ENCODE measurements around the gene BBS9.

The BBS9 gene

DNA sequence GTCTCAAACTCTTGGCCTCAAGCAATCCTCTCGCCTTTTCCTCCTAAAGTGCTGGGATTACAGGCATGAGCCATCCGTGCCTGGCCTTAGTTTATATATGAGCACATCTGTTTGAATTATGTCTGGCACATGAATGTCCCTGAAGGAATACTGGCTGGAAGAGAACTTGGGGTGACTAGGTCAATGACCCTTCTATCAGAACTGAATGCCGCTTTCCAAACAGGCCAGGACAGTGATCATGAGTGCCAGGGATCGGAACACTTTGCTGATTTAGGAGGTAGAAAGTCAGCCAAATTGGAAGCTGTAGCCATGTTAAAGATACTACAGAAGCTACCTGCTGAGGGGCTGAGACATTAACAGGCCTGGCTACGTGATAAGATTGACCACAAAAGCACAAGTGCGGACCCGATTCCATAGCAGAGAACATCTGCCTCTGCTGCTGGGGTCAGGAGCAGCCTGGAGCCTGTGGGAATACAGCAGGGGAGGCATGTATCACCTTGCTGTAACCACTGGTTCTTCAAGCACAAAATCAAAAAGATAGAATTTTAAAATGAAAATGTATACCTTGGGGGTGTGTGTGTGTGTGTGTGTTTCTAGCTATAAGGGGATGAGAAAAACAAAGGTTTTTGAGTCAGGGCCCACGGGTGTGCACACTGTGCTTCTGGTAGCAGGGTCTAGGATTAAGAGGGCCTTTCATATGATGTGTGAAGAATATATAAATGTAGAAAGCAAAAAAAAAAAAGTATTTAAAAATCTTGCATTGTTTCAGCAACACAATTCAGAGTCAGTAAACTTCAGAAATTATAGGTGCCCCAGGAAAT, 293.7 kb downstream of the BBS9 start:
- Histone ChIP-seq H3K36me3 (no peaks in the 10 kb centered on the region), H3K4me3 (ENCODE audit: low read depth, low read length) (no peak overlapping the region), H3K27ac (no peak overlapping the region), H3K27me3 (ENCODE audit: insufficient read depth, low read depth, severe bottlenecking) (no peaks in the 10 kb centered on the region), H3K9me3 (ENCODE audit: severe bottlenecking) (no peaks in the 10 kb centered on the region)
- DNase-seq = no peak
- TF ChIP-seq, protein P1, sequence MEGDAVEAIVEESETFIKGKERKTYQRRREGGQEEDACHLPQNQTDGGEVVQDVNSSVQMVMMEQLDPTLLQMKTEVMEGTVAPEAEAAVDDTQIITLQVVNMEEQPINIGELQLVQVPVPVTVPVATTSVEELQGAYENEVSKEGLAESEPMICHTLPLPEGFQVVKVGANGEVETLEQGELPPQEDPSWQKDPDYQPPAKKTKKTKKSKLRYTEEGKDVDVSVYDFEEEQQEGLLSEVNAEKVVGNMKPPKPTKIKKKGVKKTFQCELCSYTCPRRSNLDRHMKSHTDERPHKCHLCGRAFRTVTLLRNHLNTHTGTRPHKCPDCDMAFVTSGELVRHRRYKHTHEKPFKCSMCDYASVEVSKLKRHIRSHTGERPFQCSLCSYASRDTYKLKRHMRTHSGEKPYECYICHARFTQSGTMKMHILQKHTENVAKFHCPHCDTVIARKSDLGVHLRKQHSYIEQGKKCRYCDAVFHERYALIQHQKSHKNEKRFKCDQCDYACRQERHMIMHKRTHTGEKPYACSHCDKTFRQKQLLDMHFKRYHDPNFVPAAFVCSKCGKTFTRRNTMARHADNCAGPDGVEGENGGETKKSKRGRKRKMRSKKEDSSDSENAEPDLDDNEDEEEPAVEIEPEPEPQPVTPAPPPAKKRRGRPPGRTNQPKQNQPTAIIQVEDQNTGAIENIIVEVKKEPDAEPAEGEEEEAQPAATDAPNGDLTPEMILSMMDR (IDR thresholded peaks at IDR 0.05; ENCODE audit: low read depth, low read length) = no peak

DNA sequence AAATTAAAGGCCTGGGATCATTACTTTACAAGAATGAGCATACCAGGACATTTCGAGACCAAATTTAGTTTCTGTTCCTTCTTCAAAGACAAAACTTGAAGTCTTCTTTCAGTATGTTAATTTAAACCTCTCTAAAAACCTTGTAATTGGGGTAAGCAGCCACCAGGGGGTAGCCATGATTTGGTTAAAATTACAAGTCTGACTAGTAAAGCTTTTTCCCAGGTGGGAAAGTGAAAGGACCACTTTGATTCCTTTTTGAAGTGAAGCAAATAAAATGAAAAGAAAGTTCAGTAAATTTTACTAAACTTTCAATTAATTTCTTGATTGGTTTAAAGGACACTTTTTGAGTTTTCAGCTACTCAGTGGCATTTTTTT, 294.3 kb downstream of the BBS9 start:
- Histone ChIP-seq H3K9me3 (ENCODE audit: severe bottlenecking) (no peaks in the 10 kb centered on the region), H3K27me3 (ENCODE audit: insufficient read depth, low read depth, severe bottlenecking) (no peaks in the 10 kb centered on the region), H3K36me3 (no peaks in the 10 kb centered on the region), H3K27ac (no peak overlapping the region), H3K4me3 (ENCODE audit: low read depth, low read length) (no peak overlapping the region)
- TF ChIP-seq, protein P1 (IDR thresholded peaks at IDR 0.05; ENCODE audit: low read depth, low read length) = peak; percentile 17; the same call in 1 of the 2 replicates
- DNase-seq = peak; percentile 33

DNA sequence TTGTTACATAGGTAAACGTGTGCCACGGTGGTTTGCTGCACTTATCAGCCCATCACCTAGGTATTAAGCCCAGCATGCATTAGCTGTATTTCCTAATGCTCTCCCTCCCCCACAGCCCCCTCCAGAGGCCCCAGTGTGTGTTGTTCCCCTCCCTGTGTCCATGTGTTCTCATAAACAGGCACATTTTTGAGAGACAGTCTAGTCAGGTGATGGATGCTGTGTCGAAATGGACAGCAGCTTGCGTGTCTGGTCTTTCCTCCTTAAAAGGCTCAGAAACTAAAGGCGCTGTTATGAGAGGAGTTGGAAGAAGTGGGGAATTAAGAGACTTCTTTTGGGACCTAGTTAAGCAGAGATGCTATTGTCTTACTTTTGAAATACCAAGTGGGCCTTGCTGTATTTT, 296.0 kb downstream of the BBS9 start:
- TF ChIP-seq, protein P1 (IDR thresholded peaks at IDR 0.05; ENCODE audit: low read depth, low read length) = no peak
- Histone ChIP-seq H3K27ac (no peak overlapping the region), H3K27me3 (ENCODE audit: insufficient read depth, low read depth, severe bottlenecking) (no peaks in the 10 kb centered on the region), H3K4me3 (ENCODE audit: low read depth, low read length) (no peak overlapping the region), H3K36me3 (no peaks in the 10 kb centered on the region), H3K9me3 (ENCODE audit: severe bottlenecking) (no peaks in the 10 kb centered on the region)
- peak; percentile 12 for DNase-seq

DNA sequence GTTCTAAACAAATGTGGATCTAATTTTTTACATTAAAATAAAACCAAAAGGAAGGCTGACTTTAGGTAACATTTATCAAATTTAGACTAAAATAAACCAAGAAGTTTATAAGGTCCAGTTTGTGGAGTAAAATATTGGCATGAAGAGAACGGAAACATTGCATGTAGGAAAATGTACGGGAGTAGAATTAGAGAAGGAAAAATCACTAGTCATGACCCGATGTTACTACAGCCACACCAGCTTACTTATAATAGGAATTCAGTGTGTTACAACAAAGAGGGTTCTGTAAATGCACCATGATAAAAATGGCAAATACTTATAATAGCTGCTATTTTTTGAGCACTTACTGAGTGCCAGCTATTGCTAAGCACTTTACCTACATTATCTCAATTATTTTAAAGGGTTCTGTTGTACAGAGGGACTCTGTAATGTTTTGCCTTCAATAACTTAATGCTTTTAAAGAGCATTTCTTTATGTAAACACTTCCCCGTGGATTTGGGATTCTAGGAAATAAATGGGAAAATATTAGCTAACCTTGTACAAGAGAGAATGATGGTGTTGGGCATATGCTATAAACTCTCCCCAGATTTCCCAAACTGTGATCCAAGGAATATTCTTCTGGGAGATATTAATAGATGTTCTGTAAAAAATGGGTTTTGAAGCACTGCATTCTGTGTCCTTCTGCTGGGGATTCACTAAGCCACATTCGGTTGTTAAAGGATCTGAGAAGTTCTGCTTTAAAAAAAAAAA, 296.7 kb downstream of the BBS9 start:
- Histone ChIP-seq H3K9me3 (ENCODE audit: severe bottlenecking) (no peaks in the 10 kb centered on the region), H3K27me3 (ENCODE audit: insufficient read depth, low read depth, severe bottlenecking) (no peaks in the 10 kb centered on the region)
- TF ChIP-seq, protein P1 (IDR thresholded peaks at IDR 0.05; ENCODE audit: low read depth, low read length) = no peak

DNA sequence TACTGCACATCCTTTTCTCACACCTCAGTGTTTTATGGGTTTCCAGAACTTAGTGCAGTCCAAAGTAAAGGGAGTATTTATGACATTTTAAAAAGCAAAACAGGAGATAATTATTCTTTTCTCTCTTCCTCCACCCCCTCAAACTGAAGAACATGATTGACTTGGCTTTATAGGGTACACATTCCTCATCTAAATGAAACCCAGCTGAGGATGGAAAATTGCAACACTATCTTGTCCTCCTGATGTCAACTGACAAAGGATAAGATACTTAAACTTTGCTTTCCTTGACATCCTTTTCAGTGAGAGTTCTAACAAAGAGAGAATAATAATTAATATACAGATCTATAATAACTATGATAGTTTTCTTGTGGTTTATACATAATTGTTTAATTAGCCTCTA, 299.1 kb downstream of the BBS9 start:
- no peak overlapping the region for H3K4me3 ChIP-seq (ENCODE audit: low read depth, low read length)
- no peak overlapping the region for H3K27ac ChIP-seq
- TF ChIP-seq, protein P1 (IDR thresholded peaks at IDR 0.05; ENCODE audit: low read depth, low read length) = no peak
- no peaks in the 10 kb centered on the region for H3K36me3 ChIP-seq
- DNase-seq = no peak
- no peaks in the 10 kb centered on the region for H3K9me3 ChIP-seq (ENCODE audit: severe bottlenecking)
- no peaks in the 10 kb centered on the region for H3K27me3 ChIP-seq (ENCODE audit: insufficient read depth, low read depth, severe bottlenecking)

More for the DNA sequence above, 296.7 kb downstream of the BBS9 start:
- no peak for DNase-seq
- no peak overlapping the region for H3K4me3 ChIP-seq (ENCODE audit: low read depth, low read length)
- no peak overlapping the region for H3K27ac ChIP-seq
- no peaks in the 10 kb centered on the region for H3K36me3 ChIP-seq
